Gastrocnemius medialis (tissue), 4 donors: ENCODE results near the gene SLITRK3. TPM values are rescaled to one million over a fixed set of nuclear protein-coding genes. Genes with fewer than 3 reads are reported as not detected.

Experiments used
- ATAC-seq, 2 donors: fragments of 150-250 bp; one replicate each; pipeline ENCODE4 v1.9.1; 2016
- DNase-seq, 2 donors: peaks; one replicate each; pipeline ENCODE4 v3.0.0-alpha.2; 2019
- H3K27ac ChIP-seq, 4 donors: fragments of 200-600 bp; sonication (generic); 1 replicate in 1 of 4; 2 replicates in 3 of 4; pipeline ENCODE4 v1.5.1; 2016 to 2018; ENCODE audit warnings: mild to moderate bottlenecking in 2 of 4, moderate library complexity in 1 of 4
- H3K27me3 ChIP-seq, 3 donors: fragments of 200-600 bp; sonication (generic) in 2 of 3; 1 replicate in 1 of 3; 2 replicates in 2 of 3; pipeline versions ENCODE4 v1.5.1 to v1.6.0; 2016 to 2019; ENCODE audit warnings: mild to moderate bottlenecking in 1 of 3, moderate library complexity in 1 of 3
- H3K36me3 ChIP-seq, 2 donors: fragments of 200-600 bp; sonication (generic) in 1 of 2; one replicate each; pipeline ENCODE4 v1.5.1; 2017 to 2018
- H3K4me1 ChIP-seq, 2 donors: fragments of 200-600 bp; sonication (generic) in 1 of 2; one replicate each; pipeline ENCODE4 v1.5.1; 2016 to 2017; ENCODE audit warnings: mild to moderate bottlenecking in 2 of 2
- H3K4me3 ChIP-seq, 4 donors: fragments of 200-600 bp; sonication (generic) in 3 of 4; 1 replicate in 1 of 4; 2 replicates in 3 of 4; pipeline ENCODE4 v1.5.1; 2016 to 2019; ENCODE audit warnings: mild to moderate bottlenecking in 2 of 4
- H3K9me3 ChIP-seq, 3 donors: fragments of 200-600 bp; sonication (generic) in 2 of 3; 1 replicate in 1 of 3; 2 replicates in 2 of 3; pipeline ENCODE4 v1.5.1; 2016 to 2019
- POLR2A ChIP-seq, 2 donors: fragments of 450-650 bp; IDR thresholded peaks; one replicate each; pipeline ENCODE4 v1.6.1; 2017; ENCODE audit warnings: antibody characterized with exemption in 2 of 2, mild to moderate bottlenecking in 2 of 2, moderate library complexity in 2 of 2
- in situ Hi-C, 4 donors: fragments of 200-750 bp; cut with MboI; loops; one replicate each; pipeline versions ENCODE4 v1.15.0 to v1.8.0; 2017; ENCODE audit warnings: low sequenced_read_pairs in 4 of 4
- intact Hi-C: fragments of 100-400 bp; cut with DNase I; formaldehyde crosslinking; loops from one replicate; pipeline ENCODE4 v1.15.1; 2023; ENCODE audit warnings: low total_unique reads
- total RNA-seq, 4 donors: library from RNA; depleted of rRNA; stranded (reverse); fragments of >200 nt; gene quantifications; one replicate each; pipeline versions ENCODE4 v1.1.0 to v1.2.3, GENCODE V29; 2016
- TF ChIP-seq, protein P1 (sequence below), 5 experiments: fragments of 450-650 bp in 3 of 5; fragments of 200-600 bp in 2 of 5; sonication (generic) in 2 of 5; IDR thresholded peaks in 4 of 5; conservative IDR thresholded peaks in 1 of 5; 1 replicate in 4 of 5; 2 replicates in 1 of 5; pipeline ENCODE4 v1.5.1; 2016 to 2019; ENCODE audit warnings: antibody characterized with exemption in 5 of 5, mild to moderate bottlenecking in 3 of 5, moderate library complexity in 3 of 5

SLITRK3 gene
- total RNA-seq, 4 donors from 2014 or later = not detected

DNA sequence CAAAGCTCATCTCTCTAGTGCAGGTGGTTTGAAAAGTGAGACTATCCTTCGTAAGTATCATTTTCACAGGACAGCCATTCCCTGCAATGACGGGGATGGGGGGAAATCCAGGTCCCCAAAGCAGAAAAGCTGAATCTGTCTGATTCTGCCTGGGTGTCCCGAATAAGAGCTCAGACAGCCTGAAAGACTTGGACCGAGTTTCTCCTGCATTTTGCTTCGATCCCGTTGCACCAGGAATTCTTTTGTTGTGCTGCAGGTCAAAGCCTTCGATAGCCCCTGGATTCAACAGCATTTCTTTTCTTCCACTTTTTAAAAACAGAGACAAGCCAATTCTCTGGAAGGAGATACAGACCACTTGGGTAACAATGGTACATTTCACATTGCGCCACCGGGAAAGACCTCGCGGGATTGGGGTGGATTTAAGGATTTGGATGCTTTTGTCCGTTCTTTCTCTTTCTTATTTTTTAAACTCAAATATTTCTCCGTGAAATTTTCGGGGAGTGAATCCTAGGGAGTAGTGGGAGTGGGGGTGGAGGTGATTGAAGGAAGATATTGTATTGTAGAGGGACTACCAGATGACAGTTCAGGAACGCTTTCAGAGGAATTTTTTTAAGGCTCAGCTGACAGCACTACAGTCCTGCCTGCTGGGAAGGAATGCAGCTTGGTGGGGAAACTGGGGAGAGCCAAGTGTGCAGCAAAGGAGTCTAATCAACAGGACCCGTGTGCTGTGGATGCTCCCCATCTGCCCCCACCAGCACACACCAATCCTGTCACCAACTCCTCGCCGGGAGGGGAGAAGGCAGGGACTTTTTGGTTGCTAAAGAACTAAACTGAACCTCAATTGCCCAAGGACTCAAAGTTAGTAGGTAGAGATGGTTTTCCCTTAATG is 2.6 kb downstream of the SLITRK3 start:
- Histone ChIP-seq H3K36me3 (no peaks in the 10 kb centered on the region), H3K27me3 (peaks cover 58 to 67% (median 66%) of the 10 kb centered on the region in 3 donors), H3K4me1 (peaks cover 25 to 33% of the 10 kb centered on the region in 2 donors), H3K9me3 (no peaks in the 10 kb centered on the region), H3K4me3 (peak overlapping the region in 1 of 4 donors; percentile 65), H3K27ac (no peak overlapping the region)
- in situ Hi-C loops = no loop called here
- intact Hi-C loops = no loop called here
- ATAC-seq = no peak
- TF ChIP-seq, protein P1, sequence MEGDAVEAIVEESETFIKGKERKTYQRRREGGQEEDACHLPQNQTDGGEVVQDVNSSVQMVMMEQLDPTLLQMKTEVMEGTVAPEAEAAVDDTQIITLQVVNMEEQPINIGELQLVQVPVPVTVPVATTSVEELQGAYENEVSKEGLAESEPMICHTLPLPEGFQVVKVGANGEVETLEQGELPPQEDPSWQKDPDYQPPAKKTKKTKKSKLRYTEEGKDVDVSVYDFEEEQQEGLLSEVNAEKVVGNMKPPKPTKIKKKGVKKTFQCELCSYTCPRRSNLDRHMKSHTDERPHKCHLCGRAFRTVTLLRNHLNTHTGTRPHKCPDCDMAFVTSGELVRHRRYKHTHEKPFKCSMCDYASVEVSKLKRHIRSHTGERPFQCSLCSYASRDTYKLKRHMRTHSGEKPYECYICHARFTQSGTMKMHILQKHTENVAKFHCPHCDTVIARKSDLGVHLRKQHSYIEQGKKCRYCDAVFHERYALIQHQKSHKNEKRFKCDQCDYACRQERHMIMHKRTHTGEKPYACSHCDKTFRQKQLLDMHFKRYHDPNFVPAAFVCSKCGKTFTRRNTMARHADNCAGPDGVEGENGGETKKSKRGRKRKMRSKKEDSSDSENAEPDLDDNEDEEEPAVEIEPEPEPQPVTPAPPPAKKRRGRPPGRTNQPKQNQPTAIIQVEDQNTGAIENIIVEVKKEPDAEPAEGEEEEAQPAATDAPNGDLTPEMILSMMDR (IDR thresholded peaks at IDR 0.05 in 4 of 5, conservative IDR thresholded peaks at IDR 0.05 in 1 of 5) = no peak
- TF ChIP-seq POLR2A (IDR thresholded peaks at IDR 0.05) = no peak
- DNase-seq = no peak

DNA sequence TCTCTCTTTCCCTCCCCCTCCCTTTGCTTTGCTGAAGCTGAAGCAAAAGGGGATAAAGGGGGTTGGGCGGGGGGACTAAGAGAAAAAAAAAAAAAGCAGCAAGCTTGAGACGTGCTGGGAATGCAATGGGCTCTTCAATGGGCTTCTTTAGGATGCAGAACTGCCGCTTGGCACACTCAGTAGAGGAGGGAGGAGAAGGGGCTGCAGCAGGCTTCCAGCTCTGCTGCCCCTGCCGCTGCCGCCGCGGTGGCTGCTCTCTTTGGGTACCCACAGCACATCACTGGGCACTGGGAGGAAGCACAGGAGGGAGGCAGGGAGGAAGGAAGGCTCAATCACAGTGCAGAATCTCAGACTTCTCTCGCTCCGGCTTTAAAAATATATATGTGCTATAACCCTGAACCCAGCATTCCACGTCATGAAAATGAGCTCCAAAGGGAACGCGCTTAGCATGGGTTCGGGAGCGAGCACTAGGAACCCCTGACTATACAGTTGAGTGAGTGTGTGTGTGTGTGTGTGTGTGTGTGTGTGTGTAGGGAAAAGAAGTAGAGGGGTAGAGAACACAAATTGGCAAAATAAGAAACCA is 3.5 kb downstream of the SLITRK3 start:
- no peak for ATAC-seq
- in situ Hi-C loops = no loop called here
- TF ChIP-seq, protein P1 (IDR thresholded peaks at IDR 0.05 in 4 of 5, conservative IDR thresholded peaks at IDR 0.05 in 1 of 5) = no peak
- TF ChIP-seq POLR2A (IDR thresholded peaks at IDR 0.05) = no peak
- Histone ChIP-seq H3K9me3 (no peaks in the 10 kb centered on the region), H3K4me1 (peaks cover 25 to 33% of the 10 kb centered on the region in 2 donors), H3K27me3 (peaks cover 49 to 58% (median 57%) of the 10 kb centered on the region in 3 donors), H3K4me3 (no peak overlapping the region), H3K36me3 (no peaks in the 10 kb centered on the region), H3K27ac (no peak overlapping the region)
- intact Hi-C loops = no loop called here
- DNase-seq = no peak

DNA sequence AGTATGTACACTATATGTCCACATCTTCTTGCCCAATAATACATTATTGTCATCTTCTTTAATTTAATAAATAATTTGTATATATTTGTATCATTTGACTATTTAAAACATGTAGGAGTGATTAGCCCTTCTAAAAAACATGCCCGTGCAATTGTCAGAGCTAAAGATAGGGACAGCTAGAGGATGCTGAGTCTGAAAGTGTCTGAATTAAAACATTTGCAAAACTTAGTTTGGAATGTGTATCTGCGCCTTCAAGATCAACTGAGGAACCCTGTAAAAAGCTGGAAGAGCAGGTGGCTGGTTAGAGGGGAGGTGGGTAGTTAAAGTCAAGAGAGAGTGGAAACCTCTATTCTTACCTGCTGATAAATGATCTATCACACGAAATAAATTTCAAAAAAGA is 4.7 kb downstream of the SLITRK3 start:
- no peaks in the 10 kb centered on the region for H3K9me3 ChIP-seq
- DNase-seq = no peak
- ATAC-seq = no peak
- intact Hi-C loops = no loop called here
- in situ Hi-C loops = no loop called here
- peaks cover 19 to 24% of the 10 kb centered on the region in 2 donors for H3K4me1 ChIP-seq
- no peak overlapping the region for H3K27ac ChIP-seq
- no peak overlapping the region for H3K4me3 ChIP-seq
- no peaks in the 10 kb centered on the region for H3K36me3 ChIP-seq
- TF ChIP-seq POLR2A (IDR thresholded peaks at IDR 0.05) = no peak
- TF ChIP-seq, protein P1 (IDR thresholded peaks at IDR 0.05 in 4 of 5, conservative IDR thresholded peaks at IDR 0.05 in 1 of 5) = no peak
- peaks cover 37 to 46% (median 45%) of the 10 kb centered on the region in 3 donors for H3K27me3 ChIP-seq

DNA sequence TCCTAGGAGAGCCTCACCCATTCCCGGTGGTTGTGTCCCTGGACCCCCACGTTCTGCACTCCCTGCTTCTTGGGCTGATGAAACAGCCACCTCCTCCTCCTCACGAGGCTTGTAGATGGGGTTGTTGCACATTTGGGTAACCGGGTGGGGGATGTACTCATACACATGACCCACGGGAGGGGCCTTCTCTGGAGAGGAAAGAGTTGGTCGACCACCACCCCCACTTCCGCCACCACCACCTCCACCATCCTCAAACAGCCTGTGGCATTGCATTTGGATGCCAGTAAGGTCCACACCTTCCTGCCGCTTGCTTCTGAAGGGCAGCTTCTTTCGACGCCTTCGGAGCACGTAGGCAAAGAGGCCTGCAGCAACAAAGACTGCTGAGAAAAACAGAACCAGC is 7.7 kb downstream of the SLITRK3 start:
- H3K36me3 ChIP-seq = no peaks in the 10 kb centered on the region
- ATAC-seq (no peak), DNase-seq (no peak)
- H3K4me3 ChIP-seq = no peak overlapping the region
- TF ChIP-seq, protein P1 (IDR thresholded peaks at IDR 0.05 in 4 of 5, conservative IDR thresholded peaks at IDR 0.05 in 1 of 5) = no peak
- TF ChIP-seq POLR2A (IDR thresholded peaks at IDR 0.05) = no peak
- no peak overlapping the region for H3K27ac ChIP-seq
- no peaks in the 10 kb centered on the region for H3K9me3 ChIP-seq
- peaks cover 8 to 16% (median 14%) of the 10 kb centered on the region in 3 donors for H3K27me3 ChIP-seq
- peaks cover 0 to 1% of the 10 kb centered on the region in 2 donors for H3K4me1 ChIP-seq
- in situ Hi-C loops = no loop called here
- intact Hi-C loops = no loop called here
